HEK293 (cell line): ENCODE measurements around the gene PHRF1.

Experiments
- KLF16 ChIP-seq: fragments of 450-650 bp; formaldehyde crosslinking; IDR thresholded peaks from 2 replicates; pipeline ENCODE4 v1.5.1; 2017; ENCODE audit warnings: missing biosample characterization, missing genetic modification characterization
- SETDB1 ChIP-seq: IDR thresholded peaks from one replicate; pipeline ENCODE4 v1.6.1; 2017; ENCODE audit warnings: mild to moderate bottlenecking, low read length, moderate library complexity, mixed read lengths; ENCODE audit not compliant: insufficient read length
- SP3 ChIP-seq: fragments of 450-650 bp; formaldehyde crosslinking; IDR thresholded peaks from 2 replicates; pipeline ENCODE4 v1.5.1; 2016; ENCODE audit warnings: missing biosample characterization, missing genetic modification characterization
- YY1 ChIP-seq: fragments of 450-650 bp; formaldehyde crosslinking; IDR thresholded peaks from 2 replicates; pipeline ENCODE4 v1.5.1; 2018; ENCODE audit warnings: missing biosample characterization, missing genetic modification characterization
- ZNF768 ChIP-seq: fragments of 450-650 bp; formaldehyde crosslinking; IDR thresholded peaks from 2 replicates; pipeline ENCODE4 v1.5.1; 2018; ENCODE audit warnings: missing biosample characterization, mild to moderate bottlenecking, missing genetic modification characterization
- ZNF777 ChIP-seq: fragments of 450-650 bp; formaldehyde crosslinking; IDR thresholded peaks from 2 replicates; pipeline ENCODE4 v1.5.1; 2017; ENCODE audit warnings: missing biosample characterization, missing genetic modification characterization, borderline replicate concordance
- ZSCAN23 ChIP-seq: fragments of 450-650 bp; formaldehyde crosslinking; IDR thresholded peaks from 2 replicates; pipeline ENCODE4 v1.5.1; 2016; ENCODE audit warnings: missing biosample characterization, missing genetic modification characterization
- TF ChIP-seq, protein P1 (sequence below): fragments of 450-650 bp; formaldehyde crosslinking; IDR thresholded peaks from 2 replicates; pipeline ENCODE4 v1.5.1; 2016; ENCODE audit warnings: missing biosample characterization, missing genetic modification characterization
- TF ChIP-seq, protein P2 (sequence below): fragments of 450-650 bp; formaldehyde crosslinking; IDR thresholded peaks from 2 replicates; pipeline ENCODE4 v1.5.1; 2016; ENCODE audit warnings: missing biosample characterization, missing genetic modification characterization

DNA sequence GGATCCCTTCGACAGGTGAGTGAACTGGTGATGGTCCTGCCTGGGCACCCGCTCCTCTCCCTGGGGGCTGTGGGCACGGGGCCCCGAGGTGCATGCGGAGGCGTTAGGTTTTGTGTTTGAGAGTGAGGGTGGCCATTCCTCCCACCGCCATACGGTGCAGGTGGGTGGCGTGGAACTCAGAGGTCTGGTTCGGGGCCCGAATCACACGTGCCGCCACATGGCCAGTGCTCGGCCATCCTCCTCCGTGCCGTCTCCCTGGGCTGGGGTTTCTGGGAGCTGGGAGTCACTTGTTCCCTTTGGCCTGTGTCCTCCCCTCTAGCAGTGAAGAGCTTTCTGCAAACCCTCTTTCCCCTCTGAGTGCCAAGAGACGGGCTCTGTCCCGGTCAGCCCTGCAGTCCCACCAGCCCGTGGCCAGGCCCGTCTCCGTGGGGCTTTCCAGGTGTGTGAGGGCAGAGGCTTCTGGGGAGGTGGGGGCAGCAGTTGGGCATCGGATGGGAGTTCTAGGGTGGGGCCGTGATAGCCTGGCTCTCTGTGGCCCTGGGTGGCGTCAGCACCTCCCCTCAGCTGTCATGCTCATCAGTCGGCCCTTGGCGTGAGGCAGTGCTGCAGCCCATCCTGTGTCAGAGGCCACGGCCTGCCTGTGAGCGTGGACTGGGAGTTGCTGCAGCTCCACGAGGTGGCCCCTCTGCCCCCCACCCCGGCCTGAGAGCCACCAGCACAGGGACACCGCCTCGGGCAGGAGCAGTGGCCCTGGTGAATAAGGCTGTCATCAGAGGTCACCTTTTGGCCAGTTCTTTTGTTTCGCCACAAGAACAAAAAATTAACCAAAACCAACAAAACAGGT is 29.2 kb downstream of the PHRF1 start:
- TF ChIP-seq, protein P1, sequence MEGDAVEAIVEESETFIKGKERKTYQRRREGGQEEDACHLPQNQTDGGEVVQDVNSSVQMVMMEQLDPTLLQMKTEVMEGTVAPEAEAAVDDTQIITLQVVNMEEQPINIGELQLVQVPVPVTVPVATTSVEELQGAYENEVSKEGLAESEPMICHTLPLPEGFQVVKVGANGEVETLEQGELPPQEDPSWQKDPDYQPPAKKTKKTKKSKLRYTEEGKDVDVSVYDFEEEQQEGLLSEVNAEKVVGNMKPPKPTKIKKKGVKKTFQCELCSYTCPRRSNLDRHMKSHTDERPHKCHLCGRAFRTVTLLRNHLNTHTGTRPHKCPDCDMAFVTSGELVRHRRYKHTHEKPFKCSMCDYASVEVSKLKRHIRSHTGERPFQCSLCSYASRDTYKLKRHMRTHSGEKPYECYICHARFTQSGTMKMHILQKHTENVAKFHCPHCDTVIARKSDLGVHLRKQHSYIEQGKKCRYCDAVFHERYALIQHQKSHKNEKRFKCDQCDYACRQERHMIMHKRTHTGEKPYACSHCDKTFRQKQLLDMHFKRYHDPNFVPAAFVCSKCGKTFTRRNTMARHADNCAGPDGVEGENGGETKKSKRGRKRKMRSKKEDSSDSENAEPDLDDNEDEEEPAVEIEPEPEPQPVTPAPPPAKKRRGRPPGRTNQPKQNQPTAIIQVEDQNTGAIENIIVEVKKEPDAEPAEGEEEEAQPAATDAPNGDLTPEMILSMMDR (tag by site-specific recombination): no peak
- TF ChIP-seq YY1 (tag by site-specific recombination) (no peak), ZSCAN23 (tag by site-specific recombination) (no peak), SETDB1 (no peak), SP3 (tag by site-specific recombination) (no peak), ZNF777 (no peak), KLF16 (tag by site-specific recombination) (no peak), ZNF768 (tag by site-specific recombination) (no peak)
- TF ChIP-seq, protein P2, sequence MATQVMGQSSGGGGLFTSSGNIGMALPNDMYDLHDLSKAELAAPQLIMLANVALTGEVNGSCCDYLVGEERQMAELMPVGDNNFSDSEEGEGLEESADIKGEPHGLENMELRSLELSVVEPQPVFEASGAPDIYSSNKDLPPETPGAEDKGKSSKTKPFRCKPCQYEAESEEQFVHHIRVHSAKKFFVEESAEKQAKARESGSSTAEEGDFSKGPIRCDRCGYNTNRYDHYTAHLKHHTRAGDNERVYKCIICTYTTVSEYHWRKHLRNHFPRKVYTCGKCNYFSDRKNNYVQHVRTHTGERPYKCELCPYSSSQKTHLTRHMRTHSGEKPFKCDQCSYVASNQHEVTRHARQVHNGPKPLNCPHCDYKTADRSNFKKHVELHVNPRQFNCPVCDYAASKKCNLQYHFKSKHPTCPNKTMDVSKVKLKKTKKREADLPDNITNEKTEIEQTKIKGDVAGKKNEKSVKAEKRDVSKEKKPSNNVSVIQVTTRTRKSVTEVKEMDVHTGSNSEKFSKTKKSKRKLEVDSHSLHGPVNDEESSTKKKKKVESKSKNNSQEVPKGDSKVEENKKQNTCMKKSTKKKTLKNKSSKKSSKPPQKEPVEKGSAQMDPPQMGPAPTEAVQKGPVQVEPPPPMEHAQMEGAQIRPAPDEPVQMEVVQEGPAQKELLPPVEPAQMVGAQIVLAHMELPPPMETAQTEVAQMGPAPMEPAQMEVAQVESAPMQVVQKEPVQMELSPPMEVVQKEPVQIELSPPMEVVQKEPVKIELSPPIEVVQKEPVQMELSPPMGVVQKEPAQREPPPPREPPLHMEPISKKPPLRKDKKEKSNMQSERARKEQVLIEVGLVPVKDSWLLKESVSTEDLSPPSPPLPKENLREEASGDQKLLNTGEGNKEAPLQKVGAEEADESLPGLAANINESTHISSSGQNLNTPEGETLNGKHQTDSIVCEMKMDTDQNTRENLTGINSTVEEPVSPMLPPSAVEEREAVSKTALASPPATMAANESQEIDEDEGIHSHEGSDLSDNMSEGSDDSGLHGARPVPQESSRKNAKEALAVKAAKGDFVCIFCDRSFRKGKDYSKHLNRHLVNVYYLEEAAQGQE (tag by site-specific recombination): no peak
